AG09319 (cell line): ENCODE data around the gene FOXK1.
A peak's percentile ranks its signal among the peaks of the same experiment; 100 is the strongest.

Experiments used
- DNase-seq: peaks from one replicate; pipeline ENCODE4 v3.0.0-alpha.2; 2010; ENCODE audit warnings: low read depth; ENCODE audit errors: extremely low read depth
- TF ChIP-seq, protein P1 (sequence below): IDR thresholded peaks from 2 replicates; pipeline ENCODE4 v1.5.1; 2011; ENCODE audit warnings: low read depth, mild to moderate bottlenecking, inconsistent platforms, low read length, moderate library complexity

The FOXK1 gene

DNA sequence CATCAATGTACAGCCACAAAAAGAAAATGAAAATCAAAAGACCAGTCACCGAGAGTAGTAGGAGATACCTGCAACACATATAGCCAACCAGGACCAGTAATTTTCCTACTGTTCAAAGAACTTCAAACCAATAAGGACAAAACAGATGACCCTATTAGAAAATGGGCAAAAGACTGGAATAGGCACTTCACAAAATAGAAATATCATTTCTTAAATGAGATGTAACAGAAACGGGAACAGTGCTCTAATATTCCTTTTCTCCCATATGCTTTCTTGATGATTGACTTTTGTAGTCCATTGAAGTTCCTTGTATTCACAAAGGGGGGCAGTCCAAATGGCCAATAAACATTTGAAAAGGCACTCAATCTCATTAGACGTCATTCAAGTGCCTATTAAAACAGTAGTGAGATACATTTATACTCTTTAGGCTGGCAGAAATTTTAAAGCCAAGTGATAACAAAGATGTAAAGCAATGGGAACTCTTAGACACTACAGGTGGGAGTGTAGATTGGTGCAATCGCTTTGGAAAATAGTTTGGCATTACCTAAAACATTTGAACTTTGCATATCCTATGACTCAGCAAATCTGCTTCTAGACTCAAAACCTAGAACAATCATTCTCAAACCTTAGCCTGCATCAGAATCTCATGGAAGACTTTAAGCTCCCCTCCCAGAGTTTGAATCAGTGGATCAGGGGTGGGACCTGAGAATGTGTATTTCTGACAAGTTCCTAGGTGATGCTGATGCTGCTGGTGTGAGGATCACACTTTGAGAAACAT lies 24.3 kb upstream of the FOXK1 start:
- TF ChIP-seq, protein P1, sequence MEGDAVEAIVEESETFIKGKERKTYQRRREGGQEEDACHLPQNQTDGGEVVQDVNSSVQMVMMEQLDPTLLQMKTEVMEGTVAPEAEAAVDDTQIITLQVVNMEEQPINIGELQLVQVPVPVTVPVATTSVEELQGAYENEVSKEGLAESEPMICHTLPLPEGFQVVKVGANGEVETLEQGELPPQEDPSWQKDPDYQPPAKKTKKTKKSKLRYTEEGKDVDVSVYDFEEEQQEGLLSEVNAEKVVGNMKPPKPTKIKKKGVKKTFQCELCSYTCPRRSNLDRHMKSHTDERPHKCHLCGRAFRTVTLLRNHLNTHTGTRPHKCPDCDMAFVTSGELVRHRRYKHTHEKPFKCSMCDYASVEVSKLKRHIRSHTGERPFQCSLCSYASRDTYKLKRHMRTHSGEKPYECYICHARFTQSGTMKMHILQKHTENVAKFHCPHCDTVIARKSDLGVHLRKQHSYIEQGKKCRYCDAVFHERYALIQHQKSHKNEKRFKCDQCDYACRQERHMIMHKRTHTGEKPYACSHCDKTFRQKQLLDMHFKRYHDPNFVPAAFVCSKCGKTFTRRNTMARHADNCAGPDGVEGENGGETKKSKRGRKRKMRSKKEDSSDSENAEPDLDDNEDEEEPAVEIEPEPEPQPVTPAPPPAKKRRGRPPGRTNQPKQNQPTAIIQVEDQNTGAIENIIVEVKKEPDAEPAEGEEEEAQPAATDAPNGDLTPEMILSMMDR, result no peak
- DNase-seq, result no peak

DNA sequence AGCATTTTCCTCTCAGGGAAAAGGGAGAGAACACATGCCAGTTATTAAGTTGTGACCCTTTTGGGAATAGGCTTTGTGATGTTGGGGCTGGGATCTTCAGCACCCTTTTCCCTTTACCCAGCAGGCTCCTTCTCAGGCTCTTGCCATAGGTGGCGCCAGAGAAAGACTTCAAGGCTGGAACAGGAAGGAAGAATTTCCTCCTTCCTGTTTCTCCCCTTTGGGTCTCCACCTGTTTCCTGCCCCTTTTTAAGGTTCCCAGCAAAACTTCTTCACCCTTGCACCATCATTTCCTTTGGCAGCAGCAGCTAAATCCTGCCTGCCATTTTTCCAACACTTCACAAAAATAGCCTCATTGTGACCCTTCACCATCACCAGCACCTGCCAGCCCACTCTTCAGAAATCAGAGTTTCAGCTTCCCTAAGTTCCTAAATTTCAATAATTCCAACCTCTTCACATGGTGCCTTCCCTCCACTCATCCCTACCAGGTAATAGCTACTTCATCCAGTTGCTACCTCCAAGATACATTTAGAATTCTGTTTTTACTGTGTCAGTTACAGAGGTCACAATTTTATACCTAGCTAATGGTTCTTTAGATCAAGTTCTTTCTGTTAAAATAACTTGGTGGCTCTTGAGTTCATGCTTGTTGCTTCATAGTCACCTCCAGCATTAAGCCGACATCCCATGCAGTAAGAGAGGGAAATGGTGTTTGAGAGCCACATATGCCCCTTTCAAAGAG lies 22.4 kb upstream of the FOXK1 start:
- TF ChIP-seq, protein P1, result no peak
- no peak for DNase-seq

- TF ChIP-seq, protein P1, result no peak
- no peak for DNase-seq
Measured at GRCh38 chr7:4661871-4662270, 20.2 kb upstream of the FOXK1 start.

DNA sequence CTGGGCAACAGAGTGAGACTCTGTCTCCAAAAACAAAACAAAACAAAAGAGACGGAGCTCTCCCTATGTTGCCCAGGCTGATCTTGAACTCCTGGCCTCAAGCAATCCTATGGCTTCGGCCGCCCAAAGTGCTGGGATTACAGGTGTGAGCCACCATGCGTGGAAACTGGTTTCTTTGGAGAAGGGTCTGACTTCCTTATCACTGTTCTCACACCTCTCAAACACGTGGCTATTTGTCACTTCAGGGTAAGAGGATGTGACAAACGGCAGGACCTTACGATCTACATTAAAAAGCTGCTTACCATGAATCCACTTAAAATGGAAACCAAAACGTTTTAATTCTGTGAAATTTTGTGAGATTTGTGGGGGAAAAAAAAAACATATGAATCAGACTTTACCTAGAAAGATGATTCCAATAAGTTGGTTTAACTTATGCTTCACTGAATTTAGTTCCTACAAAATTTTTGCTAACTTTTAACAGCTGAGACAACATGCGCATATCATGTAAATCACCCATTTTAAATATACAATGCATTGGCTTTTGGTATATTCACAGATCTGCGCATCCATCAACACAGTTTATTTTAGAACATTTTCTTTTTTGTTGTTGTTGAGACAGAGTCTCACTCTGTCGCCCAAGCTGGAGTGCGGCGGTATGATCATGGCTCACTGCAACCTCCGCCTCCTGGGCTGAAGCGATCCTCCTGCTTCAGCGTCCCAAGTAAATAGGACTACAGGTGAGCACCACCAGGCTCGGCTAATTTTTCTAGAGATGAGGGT lies 18.7 kb upstream of the FOXK1 start:
- DNase-seq, result no peak
- TF ChIP-seq, protein P1, result no peak

- DNase-seq, result peak; percentile 82
- TF ChIP-seq, protein P1, result no peak
Measured at GRCh38 chr7:4665661-4666060, 16.4 kb upstream of the FOXK1 start.

GRCh38 chr7:4667776-4668509 lies 14.2 kb upstream of the FOXK1 start:
- DNase-seq, result no peak
- TF ChIP-seq, protein P1, result no peak
